Mesenchymal stem cell (in vitro differentiated cells and primary cell): Measurements from ENCODE around the gene MYO9A.

Source experiments
- DNase-seq: peaks from one replicate; pipeline ENCODE4 v3.0.0-alpha.2; 2013
- H2AFZ ChIP-seq: one replicate; pipeline ENCODE4 v1.6.1; 2013; ENCODE audit warnings: low read depth, mild to moderate bottlenecking, control low read depth, inconsistent platforms, low read length, moderate library complexity
- H2AK5ac ChIP-seq: 2 replicates; pipeline ENCODE4 v1.6.1; 2013; ENCODE audit warnings: low read length, moderate library complexity, mild to moderate bottlenecking, inconsistent platforms; ENCODE audit not compliant: severe bottlenecking
- H2BK120ac ChIP-seq: one replicate; pipeline ENCODE4 v1.6.1; 2013; ENCODE audit warnings: low read depth, mild to moderate bottlenecking, inconsistent platforms, low read length, moderate library complexity
- H2BK12ac ChIP-seq, 2 experiments: one replicate each; pipeline ENCODE4 v1.6.1; 2013; ENCODE audit warnings: inconsistent platforms in 2 of 2, low read length in 2 of 2, mild to moderate bottlenecking in 2 of 2, moderate library complexity in 2 of 2, control low read depth in 1 of 2
- H2BK15ac ChIP-seq: one replicate; pipeline ENCODE4 v1.6.1; 2013; ENCODE audit warnings: mild to moderate bottlenecking, low read depth, inconsistent platforms; ENCODE audit not compliant: poor library complexity, severe bottlenecking
- H2BK5ac ChIP-seq: 2 replicates; pipeline ENCODE4 v1.6.1; 2013; ENCODE audit warnings: low read depth, mild to moderate bottlenecking, low read length, control low read depth, inconsistent platforms; ENCODE audit not compliant: poor library complexity, severe bottlenecking
- H3K14ac ChIP-seq, 2 experiments: one replicate each; pipeline ENCODE4 v1.6.1; 2013; ENCODE audit warnings: inconsistent platforms in 2 of 2, low read length in 2 of 2, control low read depth in 1 of 2, mild to moderate bottlenecking in 1 of 2, moderate library complexity in 1 of 2
- H3K18ac ChIP-seq, 2 experiments: one replicate each; pipeline ENCODE4 v1.6.1; 2013; ENCODE audit warnings: inconsistent platforms in 2 of 2, low read length in 2 of 2, control low read depth in 1 of 2, low read depth in 1 of 2, mild to moderate bottlenecking in 1 of 2
- H3K23ac ChIP-seq, 2 experiments: one replicate each; pipeline ENCODE4 v1.6.1; 2013; ENCODE audit warnings: inconsistent platforms in 2 of 2, low read length in 2 of 2, mild to moderate bottlenecking in 2 of 2, moderate library complexity in 2 of 2, control low read depth in 1 of 2
- H3K27ac ChIP-seq: 2 replicates; pipeline ENCODE4 v1.5.1; 2013; ENCODE audit warnings: mild to moderate bottlenecking, moderate library complexity, low read length, control low read depth, inconsistent platforms; ENCODE audit not compliant: poor library complexity, severe bottlenecking
- H3K27me3 ChIP-seq, 2 experiments: 2 replicates each; pipeline versions ENCODE4 v1.6.1 to v1.7.0; 2013; ENCODE audit warnings: low read length in 2 of 2, mild to moderate bottlenecking in 2 of 2, moderate library complexity in 2 of 2, control low read depth in 1 of 2, inconsistent platforms in 1 of 2; ENCODE audit not compliant: control insufficient read depth in 1 of 2, insufficient read depth in 1 of 2
- H3K36me3 ChIP-seq, 2 experiments: 2 replicates each; pipeline versions ENCODE4 v1.6.1 to v1.7.0; 2013; ENCODE audit warnings: low read length in 2 of 2, control low read depth in 1 of 2, inconsistent platforms in 1 of 2, low read depth in 1 of 2, mild to moderate bottlenecking in 1 of 2; ENCODE audit not compliant: insufficient read depth in 2 of 2, control insufficient read depth in 1 of 2
- H3K4ac ChIP-seq, 2 experiments: one replicate each; pipeline ENCODE4 v1.6.1; 2013; ENCODE audit warnings: inconsistent platforms in 2 of 2, low read length in 2 of 2, mild to moderate bottlenecking in 2 of 2, moderate library complexity in 2 of 2, control low read depth in 1 of 2, low read depth in 1 of 2
- H3K4me1 ChIP-seq: 2 replicates; pipeline ENCODE4 v1.6.1; 2013; ENCODE audit warnings: low read depth, low read length, control low read depth; ENCODE audit not compliant: control insufficient read depth, insufficient read depth
- H3K4me2 ChIP-seq: 2 replicates; pipeline ENCODE4 v1.6.1; 2013; ENCODE audit warnings: low read length, mild to moderate bottlenecking, inconsistent platforms; ENCODE audit not compliant: poor library complexity, severe bottlenecking
- H3K4me3 ChIP-seq, 2 experiments: 2 replicates each; pipeline versions ENCODE4 v1.5.1 to v1.7.0; 2013; ENCODE audit warnings: low read length in 2 of 2, mild to moderate bottlenecking in 2 of 2, control low read depth in 1 of 2, low read depth in 1 of 2; ENCODE audit not compliant: insufficient read depth in 1 of 2
- H3K79me1 ChIP-seq: replicated peaks from 2 replicates; pipeline ENCODE4 v1.6.1; 2013; ENCODE audit warnings: mild to moderate bottlenecking, control low read depth, low read length, inconsistent platforms; ENCODE audit not compliant: poor library complexity, severe bottlenecking
- H3K9ac ChIP-seq: 2 replicates; pipeline ENCODE4 v1.7.0; 2013; ENCODE audit warnings: mild to moderate bottlenecking, low read length, moderate library complexity
- H3K9me3 ChIP-seq: 2 replicates; pipeline ENCODE4 v1.7.0; 2013; ENCODE audit warnings: mild to moderate bottlenecking, low read length; ENCODE audit not compliant: control insufficient read depth
- H4K8ac ChIP-seq: one replicate; pipeline ENCODE4 v1.6.1; 2013; ENCODE audit warnings: inconsistent platforms, mild to moderate bottlenecking, low read length, moderate library complexity
- H4K91ac ChIP-seq: one replicate; pipeline ENCODE4 v1.6.1; 2013; ENCODE audit warnings: mild to moderate bottlenecking, low read length, inconsistent platforms
- WGBS: methylation state at CpG from one replicate; pipeline ENCODE4 v1.1.7; 2013; ENCODE audit warnings: mixed read lengths; 5-methylcytosine and 5-hydroxymethylcytosine counted together

The MYO9A gene

DNA sequence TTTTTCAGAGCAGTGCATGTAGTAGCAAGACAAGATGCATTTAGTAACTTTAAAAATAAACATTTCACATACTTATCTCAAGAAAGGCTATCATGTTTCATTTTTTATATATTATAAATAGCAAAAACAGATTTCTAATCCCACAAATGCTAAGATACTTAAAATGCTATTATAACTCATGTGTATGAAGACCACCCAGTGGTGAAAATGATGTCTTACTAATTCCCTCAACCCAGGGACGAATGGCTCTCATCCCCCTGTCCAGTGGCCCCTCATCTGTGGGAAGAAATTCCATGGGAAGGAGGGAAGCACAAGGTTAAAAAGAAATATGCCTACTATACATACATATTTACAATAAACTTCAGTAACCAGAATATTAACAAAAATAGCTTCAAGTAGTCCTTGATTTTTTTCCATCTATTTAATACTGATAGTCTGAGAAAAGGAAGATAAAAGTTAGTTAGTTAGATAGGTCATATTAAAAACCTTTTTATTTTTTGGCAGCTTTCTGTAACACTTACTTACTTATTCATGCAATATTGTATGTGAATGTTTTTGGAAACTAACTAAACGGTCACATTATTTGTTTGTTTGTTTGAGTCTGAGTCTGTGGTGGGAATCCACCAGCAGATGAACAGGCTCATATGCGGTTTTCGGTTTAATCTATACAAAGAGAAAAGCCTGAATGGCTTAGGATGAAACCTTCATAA lies 292.8 kb downstream of the MYO9A start:
- H2AK5ac ChIP-seq, result no peak overlapping the region
- 95% methylated on average over 3 of the region's 4 CpGs for WGBS
- H2BK5ac ChIP-seq, result no peak overlapping the region
- H4K91ac ChIP-seq, result no peak overlapping the region
- H3K14ac ChIP-seq, result no peak overlapping the region
- H3K4ac ChIP-seq, result no peak overlapping the region
- no peaks in the 10 kb centered on the region for H3K4me1 ChIP-seq
- H3K23ac ChIP-seq, result no peak overlapping the region
- H3K4me2 ChIP-seq, result no peak overlapping the region
- H2BK12ac ChIP-seq, result no peak overlapping the region
- peaks cover 1% of the 10 kb centered on the region for H3K79me1 ChIP-seq
- H4K8ac ChIP-seq, result no peak overlapping the region
- H2BK120ac ChIP-seq, result no peak overlapping the region
- H3K36me3 ChIP-seq, result peaks cover 23 to 95% of the 10 kb centered on the region in 2 experiments
- no peak overlapping the region for H2BK15ac ChIP-seq
- peaks cover 93% of the 10 kb centered on the region for H3K9me3 ChIP-seq
- no peak overlapping the region for H2AFZ ChIP-seq
- no peak overlapping the region for H3K27ac ChIP-seq
- H3K4me3 ChIP-seq, result no peak overlapping the region
- no peak for DNase-seq
- H3K27me3 ChIP-seq, result no peaks in the 10 kb centered on the region
- no peak overlapping the region for H3K18ac ChIP-seq
- no peak overlapping the region for H3K9ac ChIP-seq

DNA sequence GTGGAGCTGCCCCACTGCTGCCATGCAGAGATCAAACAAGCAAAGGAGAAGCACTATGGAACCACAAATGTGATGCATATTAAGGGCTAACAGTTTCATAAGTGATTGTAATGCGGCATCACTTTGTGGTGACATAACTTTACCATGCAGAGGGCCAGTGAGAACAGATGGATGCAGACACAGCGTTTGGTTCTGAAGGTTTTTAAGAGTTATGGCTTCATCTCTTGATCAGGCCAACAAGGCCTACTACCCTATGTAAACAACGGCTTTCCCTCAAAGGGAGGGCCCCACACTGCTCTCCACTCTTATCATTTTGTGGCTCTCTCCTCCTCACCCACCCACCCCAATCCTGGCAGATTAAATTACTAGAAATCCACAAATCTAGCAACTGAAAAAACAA lies 294.1 kb downstream of the MYO9A start:
- Histone ChIP-seq H3K18ac (no peak overlapping the region), H3K27ac (no peak overlapping the region)
- 83% methylated on average over 3 of the region's 3 CpGs for WGBS

DNA sequence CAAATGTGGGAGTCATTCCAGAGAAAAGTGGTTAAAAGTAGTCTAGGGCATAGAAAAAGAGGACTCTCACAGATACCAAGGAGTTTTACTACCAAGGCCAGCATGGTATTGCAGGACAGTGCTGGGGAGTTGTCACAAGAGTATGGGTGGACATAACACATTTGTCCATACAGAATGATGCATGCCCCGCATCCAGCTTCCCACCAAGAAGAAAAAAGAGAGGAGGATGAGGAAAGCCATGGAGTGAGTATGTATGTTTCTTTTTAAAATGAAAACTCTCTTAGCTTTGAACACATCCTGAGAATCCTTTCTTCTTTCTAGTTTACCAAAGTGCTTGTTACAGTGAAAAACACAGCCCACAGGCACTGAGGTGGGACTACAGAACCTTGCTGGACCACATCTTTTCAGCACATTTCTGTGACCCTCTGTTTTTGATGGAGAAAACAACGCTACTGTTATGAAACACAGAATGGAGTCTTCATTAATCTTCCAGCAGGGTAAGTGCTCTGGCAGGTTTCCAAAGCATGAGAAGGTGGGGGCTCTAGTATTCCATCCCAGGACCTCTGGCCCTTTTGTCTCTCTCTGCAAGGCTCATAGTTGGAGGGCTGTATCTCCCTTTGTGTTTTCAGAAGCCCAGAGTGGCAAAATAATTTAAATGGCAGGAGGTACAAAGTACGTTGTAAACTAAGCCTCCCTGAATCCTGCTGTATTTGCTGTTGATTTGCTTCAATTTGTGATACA lies 294.9 kb downstream of the MYO9A start:
- no peak overlapping the region for H4K8ac ChIP-seq
- H2AK5ac ChIP-seq, result no peak overlapping the region
- H3K27me3 ChIP-seq, result no peaks in the 10 kb centered on the region
- no peak overlapping the region for H3K27ac ChIP-seq
- no peak overlapping the region for H3K18ac ChIP-seq
- H3K36me3 ChIP-seq, result peaks cover 19 to 83% of the 10 kb centered on the region in 2 experiments
- peaks cover 1% of the 10 kb centered on the region for H3K79me1 ChIP-seq
- WGBS, result 98% methylated on average over 2 of the region's 3 CpGs
- peaks cover 94% of the 10 kb centered on the region for H3K9me3 ChIP-seq
- DNase-seq, result no peak
- no peak overlapping the region for H3K4me3 ChIP-seq
- no peak overlapping the region for H3K14ac ChIP-seq
- no peak overlapping the region for H2BK120ac ChIP-seq
- H2BK12ac ChIP-seq, result no peak overlapping the region
- H3K4me1 ChIP-seq, result no peaks in the 10 kb centered on the region
- H4K91ac ChIP-seq, result no peak overlapping the region
- H2BK15ac ChIP-seq, result no peak overlapping the region
- H2AFZ ChIP-seq, result no peak overlapping the region
- H2BK5ac ChIP-seq, result no peak overlapping the region
- no peak overlapping the region for H3K23ac ChIP-seq
- no peak overlapping the region for H3K4ac ChIP-seq
- H3K9ac ChIP-seq, result no peak overlapping the region
- no peak overlapping the region for H3K4me2 ChIP-seq

More for the DNA sequence above, 294.1 kb downstream of the MYO9A start:
- H4K91ac ChIP-seq, result no peak overlapping the region
- H3K4me3 ChIP-seq, result no peak overlapping the region
- no peaks in the 10 kb centered on the region for H3K4me1 ChIP-seq
- H3K36me3 ChIP-seq, result peaks cover 17 to 90% of the 10 kb centered on the region in 2 experiments
- no peak for DNase-seq
- no peak overlapping the region for H2BK5ac ChIP-seq
- H3K27me3 ChIP-seq, result no peaks in the 10 kb centered on the region
- H4K8ac ChIP-seq, result no peak overlapping the region
- no peak overlapping the region for H2AFZ ChIP-seq
- H2AK5ac ChIP-seq, result no peak overlapping the region
- no peak overlapping the region for H3K9ac ChIP-seq
- no peak overlapping the region for H2BK12ac ChIP-seq
- H2BK15ac ChIP-seq, result no peak overlapping the region
- no peak overlapping the region for H2BK120ac ChIP-seq
- H3K4me2 ChIP-seq, result no peak overlapping the region
- H3K14ac ChIP-seq, result no peak overlapping the region
- peaks cover 1% of the 10 kb centered on the region for H3K79me1 ChIP-seq
- peaks cover 93% of the 10 kb centered on the region for H3K9me3 ChIP-seq
- H3K4ac ChIP-seq, result no peak overlapping the region
- no peak overlapping the region for H3K23ac ChIP-seq

DNA sequence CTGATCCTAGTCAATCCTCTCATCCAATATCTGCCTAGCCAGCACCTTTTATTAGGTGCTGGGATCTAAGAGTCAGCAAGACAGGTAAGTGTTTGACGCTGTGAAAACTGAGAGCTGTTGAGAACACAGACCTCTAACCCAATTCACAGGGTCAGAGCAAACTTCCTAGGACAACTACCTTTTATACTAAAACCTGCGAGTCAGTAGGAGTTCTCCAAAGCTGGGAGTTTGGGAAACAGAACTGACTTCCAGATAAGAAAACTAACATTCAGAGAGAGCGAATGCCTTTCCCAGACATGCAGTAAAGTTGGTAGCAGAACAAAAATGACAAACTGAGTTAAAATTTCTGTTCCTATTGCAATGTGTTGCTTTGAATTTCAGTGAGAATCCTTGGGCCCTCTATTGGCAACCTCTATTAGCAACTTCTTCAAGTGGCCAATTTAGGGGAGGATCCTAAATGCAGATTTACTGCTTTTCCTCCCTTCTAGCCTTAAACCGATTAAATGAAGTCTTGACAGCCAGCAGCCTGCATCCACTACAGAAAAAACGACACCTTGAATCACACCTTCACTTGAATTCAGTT lies 296.3 kb downstream of the MYO9A start:
- no peak overlapping the region for H2AK5ac ChIP-seq
- H3K4me2 ChIP-seq, result no peak overlapping the region
- 93% methylated on average over 5 of the region's 5 CpGs for WGBS
- peak overlapping the region in 1 of 2 experiments; percentile 49 for H3K4me3 ChIP-seq
- no peak overlapping the region for H3K4ac ChIP-seq
- peaks cover 20 to 68% of the 10 kb centered on the region in 2 experiments for H3K36me3 ChIP-seq
- H2BK15ac ChIP-seq, result no peak overlapping the region
- H3K14ac ChIP-seq, result no peak overlapping the region
- H2BK5ac ChIP-seq, result no peak overlapping the region
- no peak overlapping the region for H3K23ac ChIP-seq
- peaks cover 90% of the 10 kb centered on the region for H3K9me3 ChIP-seq
- H3K27me3 ChIP-seq, result no peaks in the 10 kb centered on the region
- no peaks in the 10 kb centered on the region for H3K4me1 ChIP-seq
- no peak overlapping the region for H2BK12ac ChIP-seq
- H2BK120ac ChIP-seq, result no peak overlapping the region
- H2AFZ ChIP-seq, result no peak overlapping the region
- no peak overlapping the region for H4K91ac ChIP-seq
- no peak overlapping the region for H3K9ac ChIP-seq
- H4K8ac ChIP-seq, result no peak overlapping the region
- H3K18ac ChIP-seq, result no peak overlapping the region
- no peak overlapping the region for H3K27ac ChIP-seq
- peaks cover 1% of the 10 kb centered on the region for H3K79me1 ChIP-seq
- no peak for DNase-seq
